HG02623 (cell line): ENCODE data around the gene PARVG.

ENCODE experiments used
- ATAC-seq: cut with Tn5 transposase; IDR thresholded peaks from one replicate; pipeline ENCODE4 v1.9.1; 2021; ENCODE audit warnings: moderate library complexity; ENCODE audit not compliant: unreplicated experiment

Gene PARVG

DNA sequence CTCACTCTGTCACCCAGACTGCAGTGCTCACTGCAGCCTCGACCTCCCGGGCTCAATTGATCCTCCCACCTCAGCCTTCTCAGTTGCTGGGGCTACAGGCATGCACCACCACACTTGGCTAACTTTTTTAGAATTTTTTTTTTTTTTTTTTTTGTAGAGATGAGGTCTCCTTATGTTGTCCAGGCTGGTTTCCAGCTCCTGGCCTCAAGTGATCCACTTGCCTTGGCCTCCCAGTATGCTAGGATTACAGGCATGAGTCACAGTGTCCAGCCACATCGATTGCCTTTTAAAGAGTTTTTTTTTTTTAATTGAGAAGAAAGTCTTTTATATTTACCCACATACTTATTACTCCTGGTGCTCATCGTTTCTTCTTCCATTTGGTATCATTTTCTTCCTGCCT, 30.0 kb downstream of the PARVG start:
- no peak for ATAC-seq

DNA sequence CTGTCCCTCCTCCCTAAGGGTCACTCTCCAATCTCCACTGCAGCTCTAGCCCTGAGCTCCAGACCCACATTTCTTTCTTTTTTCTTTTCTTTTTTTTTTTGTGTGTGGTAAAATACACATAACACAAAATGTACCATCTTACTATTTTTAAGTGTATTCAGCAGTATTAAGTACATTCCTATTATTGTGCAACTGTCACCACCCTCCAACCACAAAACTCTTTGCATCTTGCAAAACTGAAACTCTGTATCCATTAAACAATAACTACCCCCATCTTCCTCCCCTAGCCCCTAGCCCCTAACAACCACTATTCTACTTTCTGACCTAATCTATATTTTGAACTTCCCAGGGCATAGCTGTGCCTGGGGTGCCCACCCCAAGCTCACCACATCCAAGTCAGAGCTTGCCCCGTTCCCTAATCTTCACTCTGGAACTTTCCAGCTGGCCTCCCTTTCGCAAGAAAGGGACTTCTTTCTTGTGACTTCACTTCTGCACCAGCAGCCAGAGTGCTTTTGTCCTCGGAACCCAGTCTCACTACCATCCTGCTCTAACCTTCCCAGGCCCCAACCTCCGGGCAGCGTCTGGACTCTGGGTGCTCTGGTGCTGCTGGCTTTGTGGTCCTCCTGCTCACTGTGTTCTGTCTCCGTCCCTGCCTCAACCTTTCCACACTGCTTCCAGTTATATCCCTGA, 30.7 kb downstream of the PARVG start:
- no peak for ATAC-seq

DNA sequence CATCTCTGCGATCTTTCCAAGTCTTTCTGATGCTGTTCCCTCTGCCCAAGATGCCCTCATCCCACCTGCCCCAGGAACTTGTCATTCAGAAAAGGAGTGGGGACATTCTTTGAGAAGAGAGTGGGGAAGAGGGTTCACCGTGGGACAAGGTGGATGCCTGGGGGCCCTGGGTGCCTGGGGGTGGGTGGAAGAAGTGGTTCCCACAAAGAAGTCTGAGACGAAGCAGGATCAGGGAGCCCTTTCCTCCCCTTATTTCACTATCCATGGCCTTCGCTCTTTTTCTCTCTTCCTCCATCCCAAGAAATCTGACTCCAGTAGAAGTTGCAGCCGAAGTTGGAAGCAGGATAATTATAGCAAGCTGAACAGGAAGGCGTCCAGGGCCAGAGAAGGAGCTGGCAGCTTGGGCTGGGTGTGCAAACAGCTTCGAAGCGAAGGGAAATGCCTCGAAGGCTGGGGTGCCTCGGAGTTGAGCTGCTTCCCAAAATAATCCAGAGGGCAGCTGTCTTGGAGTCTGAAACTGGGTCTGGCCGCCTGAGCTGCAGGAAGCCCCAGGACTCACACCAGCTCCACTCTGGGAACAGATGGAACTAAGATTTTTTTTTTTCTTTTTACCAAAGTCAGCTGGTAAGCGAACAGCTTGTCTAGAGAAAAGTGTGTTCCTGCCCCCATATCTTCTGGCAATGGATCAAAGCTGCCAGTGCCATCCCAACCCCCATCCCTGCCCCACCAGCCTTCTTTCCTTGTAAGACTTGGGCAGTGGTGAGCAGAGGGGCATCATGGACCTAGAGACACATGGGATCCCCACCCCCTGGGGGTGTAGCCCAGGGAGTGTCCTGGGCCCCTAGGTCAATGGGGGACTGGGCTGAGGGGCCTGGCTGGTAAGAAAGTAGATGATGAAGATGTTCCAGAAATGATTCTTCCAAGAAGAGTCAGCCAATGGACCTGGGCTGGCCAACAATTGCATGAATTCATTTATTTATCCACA, 31.5 kb downstream of the PARVG start:
- ATAC-seq: no peak

DNA sequence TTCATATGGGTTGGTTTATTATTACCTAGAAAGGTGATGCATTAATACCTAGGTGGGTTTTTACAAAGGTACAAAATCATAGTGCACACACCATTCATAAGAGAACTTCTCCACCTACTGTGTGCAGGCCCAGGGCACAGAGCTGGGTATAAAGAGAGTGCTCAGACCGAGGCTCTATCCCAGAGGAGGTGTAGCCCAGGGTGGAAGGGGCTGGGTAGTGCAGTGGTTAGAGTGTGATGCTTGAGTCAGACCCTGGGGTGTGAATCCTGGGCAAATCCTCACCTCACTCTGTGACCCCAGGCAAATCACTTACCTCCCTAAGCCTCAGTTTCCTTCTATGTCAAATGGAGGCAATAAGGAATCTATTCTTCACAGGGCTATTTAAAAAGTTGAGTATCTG, 32.2 kb downstream of the PARVG start:
- no peak for ATAC-seq

DNA sequence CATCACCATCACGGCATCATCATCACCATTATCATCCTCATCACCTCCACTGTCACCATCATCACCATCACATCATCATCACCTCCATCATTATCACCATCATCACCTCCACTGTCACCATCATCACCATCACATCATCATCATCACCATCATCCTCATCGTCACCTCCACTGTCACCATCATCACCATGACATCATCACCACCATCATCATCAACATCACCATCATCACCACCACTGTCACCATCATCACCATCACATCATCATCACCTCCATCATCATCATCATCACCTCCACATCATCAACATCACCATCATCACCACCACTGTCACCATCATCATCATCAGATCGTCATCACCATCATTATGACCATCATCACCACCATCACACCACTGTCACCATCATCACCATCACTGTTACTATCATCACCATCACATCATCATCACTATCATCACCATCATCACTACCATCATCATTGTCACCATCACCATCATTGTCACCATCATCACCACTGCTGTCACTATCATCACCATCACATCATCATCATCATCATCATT, 32.8 kb downstream of the PARVG start:
- no peak for ATAC-seq

DNA sequence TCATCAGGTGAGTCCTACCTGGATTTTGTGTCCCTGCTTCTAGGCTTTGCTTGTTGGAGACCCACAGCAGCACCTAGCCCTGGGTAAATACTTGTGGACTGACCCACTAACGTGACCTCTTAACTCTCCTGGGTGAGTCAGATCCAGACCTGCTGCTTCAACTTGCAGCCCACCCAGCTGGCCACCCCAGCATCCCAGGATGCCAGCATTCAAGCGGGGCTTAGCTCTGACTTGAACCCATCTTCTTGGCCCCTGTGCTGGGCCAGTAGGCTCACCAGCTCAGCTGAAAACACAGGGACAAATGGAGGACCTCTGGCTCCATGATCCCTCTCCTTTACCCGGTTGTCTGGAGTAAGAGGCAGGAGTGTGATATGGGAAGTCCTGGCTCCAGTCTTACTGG, 33.5 kb downstream of the PARVG start:
- ATAC-seq: no peak

DNA sequence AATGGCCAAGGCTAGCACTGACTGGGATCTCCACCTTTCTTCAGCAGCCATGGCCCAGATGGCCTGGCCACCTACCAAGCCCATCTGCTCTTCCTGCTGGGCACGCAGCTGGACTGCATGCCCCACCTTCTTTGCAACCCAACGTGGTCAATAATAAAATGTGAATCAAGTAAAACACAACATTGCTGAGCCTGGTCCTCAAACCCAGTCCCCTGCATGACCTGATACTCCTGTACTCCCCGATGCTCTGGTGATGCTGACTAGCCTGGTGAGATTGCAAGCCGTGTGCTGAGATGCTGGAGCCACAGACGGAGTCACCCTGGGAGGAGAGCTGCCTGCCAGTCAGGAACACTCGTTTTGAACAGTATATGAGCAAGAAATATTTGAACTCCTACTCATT, 34.0 kb downstream of the PARVG start:
- no peak for ATAC-seq

DNA sequence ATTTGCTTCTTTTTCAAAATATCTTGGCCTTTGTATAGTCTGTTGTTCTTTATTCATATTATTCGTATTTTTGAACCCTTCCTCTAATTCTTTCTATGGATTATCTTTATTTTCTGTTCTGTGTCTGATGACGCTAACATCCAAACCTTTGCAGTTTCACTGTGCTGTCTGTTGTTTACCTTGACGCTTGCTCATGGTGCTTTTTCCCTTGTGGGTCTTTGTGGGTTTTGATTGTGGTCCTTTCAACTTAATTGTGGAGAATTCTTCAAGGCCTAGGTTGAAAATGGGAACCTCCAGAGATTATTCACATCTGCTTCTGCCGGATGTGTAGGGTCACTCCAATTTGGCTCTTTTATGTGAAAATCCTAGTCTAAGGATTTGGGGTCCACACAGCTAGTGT, 34.6 kb downstream of the PARVG start:
- no peak for ATAC-seq

DNA sequence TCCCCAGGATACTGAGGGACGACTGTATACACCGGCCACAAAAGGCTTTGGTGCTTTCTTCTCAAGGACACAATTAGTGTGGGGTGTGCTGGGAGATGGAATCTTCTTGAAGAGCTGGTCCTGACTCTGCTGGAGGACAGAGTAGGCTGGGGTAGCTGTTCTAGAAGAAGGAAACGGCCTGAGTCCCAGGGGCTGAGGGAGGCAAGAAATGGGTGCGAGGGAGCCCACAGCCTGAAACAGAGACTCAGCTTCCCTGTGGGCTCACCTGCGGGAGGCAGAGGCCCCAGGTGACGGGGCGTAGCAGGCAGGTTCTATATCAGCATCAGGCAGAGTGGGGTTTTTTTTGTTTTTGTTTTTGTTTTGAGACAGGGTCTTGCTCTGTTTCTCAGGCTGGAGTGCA, 36.6 kb downstream of the PARVG start:
- ATAC-seq: no peak

DNA sequence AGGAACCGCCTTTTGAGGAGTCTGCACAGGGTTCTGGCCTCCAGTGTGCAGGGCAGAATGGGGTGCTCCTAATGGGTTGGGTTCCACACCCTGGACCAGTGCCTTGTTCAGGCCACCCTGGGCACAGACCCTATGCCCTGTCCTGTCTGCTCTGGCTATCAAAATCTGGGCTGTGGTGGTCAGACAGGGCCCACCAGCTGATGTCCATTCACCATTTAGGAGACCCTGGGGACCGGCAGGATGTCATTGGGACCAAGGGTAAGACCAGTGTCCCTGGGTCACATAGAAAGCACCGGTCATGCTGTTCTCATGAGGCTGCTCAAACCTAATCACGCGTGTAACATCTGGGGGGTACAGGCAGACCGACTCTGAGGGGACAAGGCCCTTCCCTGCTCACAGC, 37.3 kb downstream of the PARVG start:
- ATAC-seq: no peak

DNA sequence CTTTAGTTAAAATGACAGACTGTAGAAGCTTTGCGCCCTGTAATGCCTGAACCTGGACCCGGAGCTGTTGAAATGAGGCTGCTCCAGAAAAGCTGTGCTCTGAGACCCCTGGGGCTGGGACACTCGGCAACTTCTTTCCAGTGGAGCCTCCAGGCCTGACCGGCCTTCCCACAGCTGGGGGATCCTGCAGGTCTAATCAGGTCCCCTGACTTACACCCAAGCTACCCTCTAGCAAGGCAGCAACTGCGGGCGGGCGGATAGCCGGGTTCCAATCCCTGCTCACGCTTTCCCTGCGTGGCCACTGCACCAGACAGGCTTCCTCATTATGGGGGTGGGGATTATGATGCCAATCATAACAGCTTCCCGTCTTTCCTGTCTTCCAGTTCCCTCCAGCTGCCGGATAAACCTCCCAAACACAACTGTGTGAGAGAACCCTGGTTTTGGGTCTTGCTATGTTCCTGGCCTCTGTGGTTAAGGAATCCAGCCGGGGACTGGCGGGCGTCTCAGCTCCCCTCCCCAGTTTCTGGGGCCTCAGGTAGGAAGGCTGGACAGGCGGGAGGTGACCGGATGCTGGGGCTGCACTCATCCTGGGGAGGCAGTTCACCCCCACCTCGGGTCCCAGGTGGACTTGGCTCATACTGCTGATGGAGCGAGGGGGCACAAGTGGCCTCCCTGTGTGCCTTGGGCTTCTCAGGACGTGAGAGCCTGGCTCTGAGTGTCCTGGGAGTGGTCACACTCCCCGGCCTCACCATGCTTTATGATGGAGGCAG, 38.6 kb downstream of the PARVG start:
- ATAC-seq: no peak

DNA sequence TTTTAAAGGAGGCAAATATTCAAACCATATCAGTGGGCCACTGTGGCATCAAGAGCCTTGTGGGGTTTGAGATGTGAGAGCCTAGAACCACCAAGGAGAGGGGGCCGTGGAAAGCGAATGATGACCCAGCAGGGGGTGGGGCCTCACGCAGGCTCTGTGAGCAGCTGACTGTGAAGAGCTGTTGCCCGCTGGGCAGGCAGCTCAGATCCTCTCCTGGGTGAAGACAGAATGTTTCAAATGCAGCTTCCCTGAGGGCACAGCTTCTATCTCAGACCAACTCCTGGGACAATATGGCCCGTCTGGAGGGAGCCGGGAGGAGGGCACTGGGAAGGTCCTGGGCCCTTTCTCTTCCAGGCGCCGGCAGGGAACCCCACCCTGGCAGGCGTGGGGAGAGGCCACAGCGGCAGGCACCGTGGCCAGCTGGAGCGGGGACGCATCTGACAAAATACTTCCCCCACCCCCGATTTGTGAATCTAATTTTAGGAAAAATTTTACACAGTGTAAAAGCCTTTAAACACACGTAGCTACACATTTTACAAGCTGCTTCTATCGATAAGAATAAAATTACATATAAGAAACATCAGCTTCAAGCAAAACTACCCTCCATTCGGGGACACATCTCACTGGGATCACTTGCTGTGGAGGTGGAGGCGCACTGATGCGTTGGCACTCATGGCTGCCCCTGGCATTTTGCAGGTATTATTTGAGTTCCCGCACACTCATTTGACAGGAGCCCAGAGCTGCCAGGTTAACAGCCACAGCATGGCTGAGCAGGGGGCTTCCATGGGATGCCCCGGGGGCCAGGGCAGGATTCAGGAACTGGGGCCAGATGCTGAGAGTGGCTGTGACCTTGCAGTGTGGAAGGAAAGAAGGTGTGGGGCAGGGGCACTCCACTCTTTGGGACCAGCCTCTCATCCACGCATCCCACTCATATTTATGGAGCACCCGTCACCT, 40.3 kb downstream of the PARVG start:
- ATAC-seq: no peak

DNA sequence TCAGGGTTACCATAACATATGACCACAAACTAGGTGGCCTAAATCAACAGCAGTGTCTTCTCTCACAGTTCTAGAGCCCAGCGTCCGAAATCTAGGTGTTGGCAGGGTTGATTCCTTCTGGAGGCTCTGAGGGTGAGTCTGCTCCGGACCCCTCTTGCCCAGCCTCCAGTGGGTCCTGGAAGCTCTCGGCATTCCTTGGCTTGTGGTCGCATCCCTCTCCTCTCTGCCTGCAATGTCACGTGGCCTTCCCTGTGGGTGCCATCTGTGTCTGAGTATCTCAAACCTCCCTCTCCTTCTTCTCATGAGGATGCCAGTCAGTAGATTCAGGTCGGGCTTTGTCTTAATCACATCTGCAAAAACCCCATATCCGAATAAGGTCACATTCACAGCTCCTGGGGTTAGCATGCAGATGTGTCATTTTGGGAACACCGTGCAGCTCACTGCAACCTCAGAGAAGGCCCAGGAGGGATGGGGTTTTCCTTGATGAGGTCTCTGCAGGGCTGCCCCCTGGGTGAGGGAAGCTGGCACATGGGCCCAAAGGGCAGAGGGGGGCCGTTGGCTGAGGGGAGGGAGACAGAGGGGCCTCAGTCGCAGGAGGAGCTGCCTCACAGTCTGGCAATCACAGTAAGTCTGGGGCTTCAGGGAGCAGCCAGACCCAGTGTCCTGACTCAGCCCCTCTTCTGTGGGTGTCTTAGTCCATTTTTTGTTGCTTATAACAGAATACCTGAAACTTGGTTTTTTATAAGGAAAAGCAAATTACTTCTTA, 41.2 kb downstream of the PARVG start:
- ATAC-seq: no peak

DNA sequence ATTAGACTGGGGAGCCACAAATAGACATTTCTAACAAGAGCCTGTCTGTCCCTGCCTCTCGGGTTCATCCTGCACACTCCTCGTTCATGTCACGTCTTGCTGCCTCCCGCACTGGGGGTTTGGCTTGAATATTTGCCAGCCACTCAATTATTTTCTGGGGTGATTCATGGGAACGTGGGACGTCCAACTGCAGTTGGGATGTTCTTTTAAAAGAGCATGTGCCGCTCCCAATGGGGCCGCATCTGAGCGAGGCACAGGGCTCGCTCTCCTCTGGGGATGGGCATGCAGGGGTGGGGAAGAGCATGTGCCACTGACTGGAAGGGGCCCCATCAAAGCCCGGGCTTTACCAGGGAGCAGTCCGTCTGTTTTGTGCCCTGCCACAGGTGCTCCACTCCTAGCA, 43.4 kb downstream of the PARVG start:
- ATAC-seq: no peak

DNA sequence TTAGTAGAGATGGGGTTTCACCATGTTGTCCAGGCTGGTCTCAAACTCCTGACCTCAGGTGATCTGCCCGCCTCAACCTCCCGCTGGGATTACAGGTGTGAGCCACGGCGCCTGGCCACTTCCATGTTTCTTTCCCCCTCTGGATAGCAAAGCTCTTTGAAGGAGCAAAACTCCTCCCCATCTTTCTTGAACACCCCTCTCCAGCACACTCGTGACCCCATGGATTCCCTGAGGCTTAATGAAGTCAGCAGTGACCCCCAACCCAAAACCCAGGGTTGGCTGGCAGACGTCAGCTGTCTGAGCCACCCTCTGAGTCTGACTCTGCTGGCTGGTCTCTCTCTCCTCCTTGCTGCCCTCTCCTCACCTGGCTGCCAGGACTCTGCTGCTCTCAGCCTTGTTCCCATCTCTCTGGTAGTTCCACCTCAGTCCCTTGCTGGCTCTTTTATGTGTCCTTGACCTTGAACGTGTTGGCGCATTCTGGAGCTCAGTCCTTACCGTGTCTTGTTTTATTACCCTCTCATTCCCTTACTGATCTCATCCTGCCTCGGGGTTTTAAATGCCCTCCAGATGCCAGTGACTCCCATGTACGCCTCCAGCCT, 44.5 kb downstream of the PARVG start:
- ATAC-seq: no peak

DNA sequence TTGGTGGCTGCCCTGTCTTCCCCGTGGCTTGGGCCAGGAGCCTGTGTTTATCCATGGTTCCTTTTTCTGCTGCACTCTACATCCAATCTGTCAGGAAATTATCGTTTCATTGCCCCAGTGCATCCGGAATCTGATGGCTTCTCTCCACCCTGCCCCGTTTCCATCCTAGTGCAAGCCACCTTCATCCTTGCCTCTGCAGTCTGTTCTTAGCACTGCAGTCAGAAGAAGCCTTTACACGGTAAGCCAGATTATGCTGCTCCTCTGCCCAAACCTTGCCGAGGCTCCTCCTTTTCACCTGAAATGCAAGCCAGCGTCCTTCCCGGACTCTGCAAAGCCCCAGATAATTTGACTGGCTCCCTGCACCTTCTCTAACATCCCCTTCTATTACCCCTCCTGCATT, 45.1 kb downstream of the PARVG start:
- ATAC-seq: no peak

DNA sequence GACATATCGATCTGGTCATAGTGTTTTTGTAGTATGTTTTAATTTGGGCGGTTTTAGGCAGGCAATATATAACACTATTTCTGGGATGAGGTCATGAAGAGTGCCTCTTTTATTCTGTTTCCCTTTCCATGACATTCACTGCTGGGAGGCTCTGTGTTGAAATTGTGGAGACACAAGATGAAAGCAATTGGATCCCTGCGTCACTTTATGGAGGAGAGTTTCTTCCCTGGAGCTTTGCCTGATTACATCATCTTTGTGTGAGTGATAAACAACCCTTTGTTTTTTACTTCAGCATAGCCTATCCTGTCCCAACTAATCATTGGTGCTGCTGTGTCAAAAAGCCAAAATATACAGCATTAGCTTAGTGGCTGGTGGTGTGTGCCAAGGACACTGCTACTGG, 48.6 kb downstream of the PARVG start:
- no peak for ATAC-seq

DNA sequence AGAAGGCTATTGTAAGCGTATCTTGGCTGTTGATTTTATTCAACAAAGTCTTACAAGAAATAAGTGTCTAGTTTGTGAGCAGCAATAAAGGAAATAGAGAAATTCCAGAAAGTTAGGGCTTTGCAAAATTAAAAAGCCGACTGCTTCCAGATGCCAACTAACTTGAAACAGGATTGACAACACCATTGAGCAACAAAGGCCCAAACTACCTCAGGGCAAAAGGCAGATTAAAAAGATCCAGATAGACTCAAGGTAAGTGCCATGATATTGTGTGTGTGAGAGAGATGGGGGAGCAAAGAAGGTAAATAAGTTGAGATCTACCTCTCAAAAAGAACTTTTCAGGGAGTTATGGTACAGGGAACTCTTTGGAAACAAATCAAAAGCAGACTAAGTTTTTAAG, 49.1 kb downstream of the PARVG start:
- ATAC-seq: no peak

DNA sequence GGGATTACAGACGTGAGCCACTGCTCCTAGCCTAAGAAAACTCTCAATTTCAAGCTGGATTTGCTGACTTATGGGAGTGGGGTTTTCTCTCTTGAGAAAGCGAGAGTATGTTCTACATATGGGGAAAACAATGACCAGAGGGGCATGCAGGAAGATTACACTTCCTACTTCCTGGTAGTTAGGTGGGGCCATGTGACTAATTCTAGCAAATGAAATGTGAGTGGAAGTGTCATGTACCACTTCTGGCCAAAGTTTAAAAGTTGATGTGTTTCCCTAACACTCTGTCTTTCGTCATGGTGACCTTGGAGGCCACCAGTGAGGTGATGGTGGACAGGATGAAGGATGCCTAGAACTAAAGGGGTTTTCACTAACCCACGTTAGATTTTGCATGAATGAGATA, 50.5 kb downstream of the PARVG start:
- no peak for ATAC-seq
